H1 (cell line): Measurements from ENCODE around the gene DNAH1. TPM values are rescaled to one million over a fixed set of nuclear protein-coding genes. Genes with fewer than 3 reads are reported as not detected.

Experiments
- CTCF ChIA-PET: fragments of 300-600 bp; sonication (Branson Sonifier 250); formaldehyde crosslinking; loops from one replicate; lab custom pipeline; 2021; ENCODE audit not compliant: partially characterized antibody; lab: Charles Lee
- POLR2A ChIA-PET: fragments of 300-600 bp; sonication (Branson Sonifier 250); formaldehyde crosslinking; loops from one replicate; lab custom pipeline; 2021; ENCODE audit warnings: inconsistent platforms; ENCODE audit not compliant: partially characterized antibody; lab: Charles Lee
- DNase-seq, 2 experiments: peaks; one replicate each; pipeline versions ENCODE4 v3.0.0 to v3.0.0-alpha.2; 2010 to 2022; ENCODE audit warnings: low spot score in 2 of 2, low read depth in 1 of 2, mixed read lengths in 1 of 2
- FAIRE-seq: peaks from 2 replicates; lab custom pipeline; 2011; peaks lifted over from hg19 to GRCh38; lab: Jason Lieb, UNC
- H2AFZ ChIP-seq: 2 replicates; pipeline ENCODE4 v1.8.1; 2012; ENCODE audit warnings: low read length, inconsistent platforms
- H2AK5ac ChIP-seq: 2 replicates; pipeline ENCODE4 v1.6.1; 2013; ENCODE audit warnings: low read depth, low read length
- H2BK120ac ChIP-seq: replicated peaks from 2 replicates; pipeline ENCODE3; 2013; ENCODE audit warnings: low read depth, low read length, inconsistent platforms
- H2BK12ac ChIP-seq: 2 replicates; pipeline ENCODE4 v1.6.1; 2013; ENCODE audit warnings: low read depth, low read length
- H2BK15ac ChIP-seq: 2 replicates; pipeline ENCODE4 v1.6.1; 2013; ENCODE audit warnings: low read length
- H2BK20ac ChIP-seq: 2 replicates; pipeline ENCODE4 v1.6.1; 2013; ENCODE audit warnings: low read length
- H2BK5ac ChIP-seq: 2 replicates; pipeline ENCODE4 v1.6.1; 2013; ENCODE audit warnings: low read depth, low read length
- H3K14ac ChIP-seq: 2 replicates; pipeline ENCODE4 v1.6.1; 2013; ENCODE audit warnings: inconsistent platforms; ENCODE audit not compliant: insufficient read length
- H3K18ac ChIP-seq: 2 replicates; pipeline ENCODE4 v1.6.1; 2013; ENCODE audit warnings: low read length; ENCODE audit errors: extremely low read depth
- H3K23ac ChIP-seq: 2 replicates; pipeline ENCODE4 v1.6.1; 2013; ENCODE audit warnings: inconsistent platforms; ENCODE audit not compliant: insufficient read length
- H3K23me2 ChIP-seq: 2 replicates; pipeline ENCODE4 v1.6.1; 2013; ENCODE audit warnings: low read depth, low read length
- H3K27ac ChIP-seq: 2 replicates; pipeline ENCODE4 v1.6.1; 2011; ENCODE audit warnings: low read depth, low read length, inconsistent platforms
- H3K27me3 ChIP-seq, 4 experiments: replicated peaks in 1 of 4; 1 replicate in 1 of 4; 2 replicates in 3 of 4; pipeline versions ENCODE4 v1.6.1 to v1.8.1; 2011 to 2013; ENCODE audit warnings: low read length in 3 of 4, mild to moderate bottlenecking in 3 of 4, inconsistent platforms in 2 of 4, mixed read lengths in 2 of 4, moderate library complexity in 1 of 4; ENCODE audit not compliant: control insufficient read depth in 3 of 4, insufficient read depth in 3 of 4; ENCODE audit errors: extremely low read depth in 1 of 4
- H3K36me3 ChIP-seq, 4 experiments: 2 replicates each; pipeline versions ENCODE4 v1.6.1 to v1.8.1; 2011 to 2013; ENCODE audit warnings: mild to moderate bottlenecking in 4 of 4, low read length in 3 of 4, moderate library complexity in 2 of 4, control low read depth in 1 of 4, inconsistent platforms in 1 of 4; ENCODE audit not compliant: insufficient read depth in 4 of 4, control insufficient read depth in 2 of 4
- H3K4ac ChIP-seq: replicated peaks from 2 replicates; pipeline ENCODE3; 2013; ENCODE audit warnings: low read length, low read depth, mixed read lengths, inconsistent platforms; ENCODE audit not compliant: insufficient read length
- H3K4me1 ChIP-seq, 4 experiments: replicated peaks in 1 of 4; 1 replicate in 1 of 4; 2 replicates in 3 of 4; pipeline versions ENCODE4 v1.6.1 to v1.8.1; 2011 to 2013; ENCODE audit warnings: low read length in 3 of 4, inconsistent platforms in 2 of 4, mixed read lengths in 1 of 4; ENCODE audit not compliant: insufficient read depth in 4 of 4, control insufficient read depth in 3 of 4
- H3K4me2 ChIP-seq, 2 experiments: 2 replicates each; pipeline versions ENCODE4 v1.6.1 to v1.8.1; 2011 to 2013; ENCODE audit warnings: low read depth in 2 of 2, low read length in 2 of 2, control low read depth in 1 of 2, inconsistent platforms in 1 of 2, mild to moderate bottlenecking in 1 of 2; ENCODE audit not compliant: insufficient read depth in 1 of 2
- H3K4me3 ChIP-seq, 4 experiments: fragments of 200-600, 300-600 bp in 1 of 4; sonication (generic), shearing (Covaris generic), sonication (Bioruptor Twin) in 1 of 4; 2 replicates each; pipeline versions ENCODE4 v1.5.1 to v1.8.1; 2011 to 2016; ENCODE audit warnings: low read length in 4 of 4, low read depth in 3 of 4, control low read depth in 2 of 4, inconsistent platforms in 2 of 4, mild to moderate bottlenecking in 2 of 4, mixed read lengths in 1 of 4, moderate library complexity in 1 of 4; ENCODE audit not compliant: insufficient read depth in 2 of 4; ENCODE audit errors: extremely low read depth in 1 of 4
- H3K56ac ChIP-seq: replicated peaks from 2 replicates; pipeline ENCODE3; 2013; ENCODE audit warnings: low read depth, mild to moderate bottlenecking, mixed read lengths, low read length, inconsistent platforms; ENCODE audit not compliant: insufficient read length
- H3K79me1 ChIP-seq: 2 replicates; pipeline ENCODE4 v1.6.1; 2013; ENCODE audit warnings: low read depth, low read length, control low read depth
- H3K79me2 ChIP-seq, 2 experiments: 2 replicates each; pipeline versions ENCODE4 v1.6.1 to v1.8.1; 2012 to 2013; ENCODE audit warnings: low read length in 2 of 2, mild to moderate bottlenecking in 2 of 2, inconsistent platforms in 1 of 2; ENCODE audit not compliant: insufficient read depth in 2 of 2, control insufficient read depth in 1 of 2
- H3K9ac ChIP-seq, 4 experiments: replicated peaks in 1 of 4; 1 replicate in 1 of 4; 2 replicates in 3 of 4; pipeline versions ENCODE4 v1.6.1 to v1.8.1; 2011 to 2013; ENCODE audit warnings: low read depth in 3 of 4, low read length in 3 of 4, control low read depth in 2 of 4, mild to moderate bottlenecking in 2 of 4, moderate library complexity in 2 of 4, inconsistent platforms in 1 of 4; ENCODE audit errors: extremely low read depth in 1 of 4
- H3K9me3 ChIP-seq, 2 experiments: 2 replicates each; pipeline versions ENCODE4 v1.6.1 to v1.8.1; 2012 to 2013; ENCODE audit warnings: mild to moderate bottlenecking in 2 of 2, moderate library complexity in 2 of 2, control low read depth in 1 of 2, inconsistent platforms in 1 of 2, low read depth in 1 of 2, low read length in 1 of 2, mixed read lengths in 1 of 2; ENCODE audit not compliant: insufficient read depth in 2 of 2
- H4K20me1 ChIP-seq, 2 experiments: replicated peaks in 1 of 2; 2 replicates each; pipeline versions ENCODE3 to v1.8.1; 2011 to 2013; ENCODE audit warnings: inconsistent platforms in 2 of 2, low read length in 2 of 2, mild to moderate bottlenecking in 1 of 2; ENCODE audit not compliant: insufficient read depth in 2 of 2, control insufficient read depth in 1 of 2
- H4K5ac ChIP-seq: 2 replicates; pipeline ENCODE4 v1.6.1; 2013; ENCODE audit warnings: low read length, low read depth, mixed read lengths, inconsistent platforms; ENCODE audit not compliant: insufficient read length
- H4K8ac ChIP-seq: 2 replicates; pipeline ENCODE4 v1.8.0; 2013; ENCODE audit warnings: mild to moderate bottlenecking, moderate library complexity, low read length, inconsistent platforms; ENCODE audit not compliant: insufficient read depth; ENCODE audit errors: extremely low read depth
- H4K91ac ChIP-seq: replicated peaks from 2 replicates; pipeline ENCODE3; 2013; ENCODE audit warnings: low read length, mixed read lengths, inconsistent platforms; ENCODE audit not compliant: insufficient read length
- CEBPB ChIP-seq: IDR thresholded peaks from 2 replicates; pipeline ENCODE4 v1.6.1; 2012; ENCODE audit warnings: low read depth, low read length
- WGBS, 2 experiments: shearing (Covaris generic) in 1 of 2; methylation state at CpG; one replicate each; pipeline versions ENCODE4 v1.1.6 to v1.1.7; 2013 to 2015; ENCODE audit warnings: low lambda C conversion rate in 2 of 2, mixed read lengths in 2 of 2, inconsistent platforms in 1 of 2, low coverage in 1 of 2, missing lambda C conversion rate in 1 of 2; ENCODE audit not compliant: insufficient replicate concordance in 2 of 2, insufficient coverage in 1 of 2, insufficient read length in 1 of 2; ENCODE audit errors: extremely low coverage in 1 of 2, missing lambda C conversion rate in 1 of 2; 5-methylcytosine and 5-hydroxymethylcytosine counted together
- polyA plus RNA-seq, 7 experiments: library from polyadenylated mRNA; depleted of rRNA in 3 of 7; stranded (reverse) in 5 of 7; unstranded in 2 of 7; fragments of >200 nt in 5 of 7; fragments of 200-250 nt in 2 of 7; gene quantifications; 1 replicate in 5 of 7; 2 replicates in 1 of 7; 4 replicates in 1 of 7; pipeline versions ENCODE4 v1.2.1 to v1.2.3, GENCODE V29; 2011 to 2013; ENCODE audit warnings: missing spikeins in 2 of 7, mixed read lengths in 2 of 7
- total RNA-seq: library from RNA; stranded (reverse); fragmentation: NEBNext Ultra II Directional; extraction: Animal tissue kit (Norgen Biotek cat#: 25700); gene quantifications from 2 replicates; pipeline ENCODE4 v1.2.1, GENCODE V29; 2021

Gene DNAH1
- total and polyA plus RNA-seq, 2 of the 8 experiments (the other 6 are each of a cell fraction or from before 2014, with no cell fraction given), result 1.0 to 1.5 TPM

DNA sequence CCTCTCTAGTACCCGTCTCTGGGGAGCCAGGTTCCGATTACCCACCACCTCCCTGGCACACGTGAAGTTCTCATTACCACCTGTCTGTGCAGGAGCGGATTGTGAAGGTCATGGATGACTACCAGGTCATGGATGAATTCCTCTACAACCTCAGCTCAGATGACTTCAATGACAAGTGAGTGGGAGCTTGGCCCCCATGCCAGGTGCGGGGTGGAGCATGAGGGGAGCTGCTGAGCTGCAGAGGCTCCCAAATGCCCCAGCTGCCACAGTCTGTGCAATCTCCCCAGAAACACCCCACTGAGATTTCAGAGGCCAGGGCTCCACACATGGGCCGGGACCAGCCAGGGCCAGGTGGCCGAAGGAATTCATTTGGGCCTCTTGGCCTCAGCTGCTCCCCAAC is 34.3 kb downstream of the DNAH1 start:
- Histone ChIP-seq H3K14ac (no peak overlapping the region), H3K23ac (no peak overlapping the region), H3K23me2 (no peaks in the 10 kb centered on the region), H4K8ac (no peak overlapping the region), H2BK20ac (no peak overlapping the region), H2BK120ac (no peak overlapping the region), H3K79me1 (no peaks in the 10 kb centered on the region), H4K5ac (no peak overlapping the region), H3K36me3 (no peaks in the 10 kb centered on the region), H4K91ac (no peak overlapping the region), H3K9me3 (no peaks in the 10 kb centered on the region), H3K56ac (no peak overlapping the region), H3K4me1 (no peaks in the 10 kb centered on the region), H2AFZ (no peak overlapping the region), H3K18ac (no peak overlapping the region), H3K4me3 (no peak overlapping the region), H3K27ac (no peak overlapping the region), H2BK5ac (no peak overlapping the region), H3K9ac (no peak overlapping the region), H3K79me2 (no peaks in the 10 kb centered on the region), H3K27me3 (no peaks in the 10 kb centered on the region), H2BK12ac (no peak overlapping the region), H3K4ac (no peak overlapping the region), H3K4me2 (no peak overlapping the region), H4K20me1 (no peaks in the 10 kb centered on the region), H2BK15ac (no peak overlapping the region), H2AK5ac (no peak overlapping the region)
- FAIRE-seq (no peak), DNase-seq (no peak)
- WGBS, 2 experiments, result 89% methylated on average over 7 of the region's 7 CpGs; no CpG with 5 or more reads in 1 of the 2 experiments
- POLR2A ChIA-PET, result interaction anchor here (1.1 to 2.0 kb wide), 3 partner anchors 7 to 57 kb away, joined by 3 to 6 read pairs (median 3); no protein-coding TSS in a partner anchor
- TF ChIP-seq CEBPB, result no peak
- CTCF ChIA-PET, result interaction anchor here (0.9 to 10.8 kb wide), 9 partner anchors 10 to 288 kb away, joined by 3 to 99 read pairs (median 15); no protein-coding TSS in a partner anchor
